ENCODE measurements around the gene GNAZ. TPM values are rescaled to one million over a fixed set of nuclear protein-coding genes. Genes with fewer than 3 reads are reported as not detected.

Gene GNAZ
- total and polyA plus RNA-seq, 7 donors = under 0.01 to 27.6 (median 22.8) TPM

DNA sequence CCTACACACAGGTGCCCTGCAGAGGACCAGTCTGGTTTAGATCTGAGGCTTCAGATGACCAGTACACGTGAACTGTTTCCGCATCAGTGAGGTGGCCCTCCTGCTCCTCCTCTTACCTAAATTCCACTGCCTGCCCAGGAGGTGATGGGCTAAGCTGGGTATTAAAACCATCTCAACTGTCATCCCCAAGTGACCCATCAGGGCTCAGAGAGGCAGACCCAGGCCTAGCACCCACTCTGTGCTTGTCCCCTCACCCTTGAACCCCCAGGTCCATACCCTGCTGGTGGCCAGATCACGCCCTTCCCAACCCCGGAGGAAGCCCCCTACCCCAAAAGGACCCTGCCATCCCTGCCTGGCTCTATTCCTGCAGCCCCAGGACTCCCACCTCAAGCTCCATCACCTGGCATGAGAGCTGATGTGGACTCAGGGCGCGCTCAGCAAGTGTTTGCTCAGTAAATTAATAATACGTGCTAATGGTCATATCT, 50.1 kb downstream of the GNAZ start:
- peaks cover 0 to 7% (median 0%) of the 10 kb centered on the region in 4 donors for H3K36me3 ChIP-seq
- DNase-seq = no peak
- peaks cover 0 to 13% (median 0%) of the 10 kb centered on the region in 4 donors for H3K4me1 ChIP-seq
- H3K27me3 ChIP-seq = no peaks in the 10 kb centered on the region
- intact Hi-C loops (cut with DNase I) = no loop called here
- TF ChIP-seq EP300 (IDR thresholded peaks at IDR 0.05) = no peak
- TF ChIP-seq, protein P1, sequence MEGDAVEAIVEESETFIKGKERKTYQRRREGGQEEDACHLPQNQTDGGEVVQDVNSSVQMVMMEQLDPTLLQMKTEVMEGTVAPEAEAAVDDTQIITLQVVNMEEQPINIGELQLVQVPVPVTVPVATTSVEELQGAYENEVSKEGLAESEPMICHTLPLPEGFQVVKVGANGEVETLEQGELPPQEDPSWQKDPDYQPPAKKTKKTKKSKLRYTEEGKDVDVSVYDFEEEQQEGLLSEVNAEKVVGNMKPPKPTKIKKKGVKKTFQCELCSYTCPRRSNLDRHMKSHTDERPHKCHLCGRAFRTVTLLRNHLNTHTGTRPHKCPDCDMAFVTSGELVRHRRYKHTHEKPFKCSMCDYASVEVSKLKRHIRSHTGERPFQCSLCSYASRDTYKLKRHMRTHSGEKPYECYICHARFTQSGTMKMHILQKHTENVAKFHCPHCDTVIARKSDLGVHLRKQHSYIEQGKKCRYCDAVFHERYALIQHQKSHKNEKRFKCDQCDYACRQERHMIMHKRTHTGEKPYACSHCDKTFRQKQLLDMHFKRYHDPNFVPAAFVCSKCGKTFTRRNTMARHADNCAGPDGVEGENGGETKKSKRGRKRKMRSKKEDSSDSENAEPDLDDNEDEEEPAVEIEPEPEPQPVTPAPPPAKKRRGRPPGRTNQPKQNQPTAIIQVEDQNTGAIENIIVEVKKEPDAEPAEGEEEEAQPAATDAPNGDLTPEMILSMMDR (IDR thresholded peaks at IDR 0.05) = no peak
- no peak for TF ChIP-seq POLR2A (IDR thresholded peaks at IDR 0.05)
- TF ChIP-seq POLR2AphosphoS5 (IDR thresholded peaks at IDR 0.05) = no peak
- no peak overlapping the region for H3K4me3 ChIP-seq
- H3K27ac ChIP-seq = no peak overlapping the region
- H3K9me3 ChIP-seq = no peaks in the 10 kb centered on the region
- 93 to 97% methylated on average over 7 of the region's 7 CpGs for WGBS, 2 donors

DNA sequence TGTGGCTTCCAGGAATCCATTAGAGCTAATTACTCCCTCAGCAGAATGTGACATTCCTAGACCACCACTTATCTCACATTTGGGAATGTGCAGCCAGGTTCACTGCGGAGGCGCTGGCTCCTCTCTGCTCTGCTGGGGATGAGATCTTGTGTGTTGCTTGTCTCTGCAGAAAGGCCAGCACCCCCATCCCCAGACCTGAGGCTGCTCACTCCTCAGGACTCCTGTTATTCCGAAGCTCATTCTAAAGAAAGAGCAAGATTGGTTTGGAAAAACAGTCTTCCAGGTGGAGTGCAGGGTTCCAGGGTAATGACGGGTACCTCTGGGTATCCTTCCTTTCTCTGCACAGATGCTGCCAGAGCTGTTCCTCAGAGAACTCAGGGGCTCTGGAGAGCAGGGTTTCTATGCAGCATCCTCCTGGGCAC, 50.7 kb downstream of the GNAZ start:
- TF ChIP-seq EP300 (IDR thresholded peaks at IDR 0.05) = no peak
- TF ChIP-seq, protein P1 (IDR thresholded peaks at IDR 0.05) = no peak
- TF ChIP-seq POLR2A (IDR thresholded peaks at IDR 0.05) = no peak
- no peak for TF ChIP-seq POLR2AphosphoS5 (IDR thresholded peaks at IDR 0.05)
- Histone ChIP-seq H3K4me1 (peaks cover 0 to 13% (median 0%) of the 10 kb centered on the region in 4 donors), H3K36me3 (peaks cover 0 to 7% (median 0%) of the 10 kb centered on the region in 4 donors), H3K9me3 (no peaks in the 10 kb centered on the region), H3K27ac (no peak overlapping the region), H3K27me3 (no peaks in the 10 kb centered on the region), H3K4me3 (no peak overlapping the region)
- 91 to 93% methylated on average over 4 of the region's 4 CpGs for WGBS, 2 donors
- intact Hi-C loops (cut with DNase I) = no loop called here
- DNase-seq = no peak

DNA sequence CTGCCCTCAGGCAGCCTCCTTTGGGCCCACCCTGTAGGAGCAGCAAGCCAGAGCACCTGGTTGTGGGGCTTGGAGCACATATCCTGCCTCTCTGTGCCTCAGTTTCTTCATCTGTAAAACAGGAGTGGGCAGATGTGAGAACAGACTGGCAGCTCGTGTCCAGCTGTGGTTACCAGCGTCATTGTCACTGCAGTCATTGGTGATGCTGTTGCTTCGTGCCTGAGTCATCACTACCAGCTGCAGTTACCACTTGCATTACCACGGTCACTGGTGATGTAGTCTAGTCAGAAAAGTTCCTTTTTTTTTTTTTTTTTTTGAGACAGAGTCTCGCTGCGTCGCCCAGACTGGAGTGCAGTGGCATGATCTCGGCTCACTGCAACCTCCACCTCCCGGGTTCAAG, 51.1 kb downstream of the GNAZ start:
- 85 to 86% methylated on average over 9 of the region's 9 CpGs for WGBS, 2 donors
- peaks cover 0 to 13% (median 0%) of the 10 kb centered on the region in 4 donors for H3K4me1 ChIP-seq
- H3K27me3 ChIP-seq = no peaks in the 10 kb centered on the region
- DNase-seq = no peak
- intact Hi-C loops (cut with DNase I) = no loop called here
- TF ChIP-seq POLR2A (IDR thresholded peaks at IDR 0.05) (no peak), EP300 (IDR thresholded peaks at IDR 0.05) (no peak), POLR2AphosphoS5 (IDR thresholded peaks at IDR 0.05) (no peak)
- TF ChIP-seq, protein P1 (IDR thresholded peaks at IDR 0.05) = no peak
- peaks cover 0 to 7% (median 0%) of the 10 kb centered on the region in 4 donors for H3K36me3 ChIP-seq
- H3K4me3 ChIP-seq = no peak overlapping the region
- H3K9me3 ChIP-seq = no peaks in the 10 kb centered on the region
- no peak overlapping the region for H3K27ac ChIP-seq

DNA sequence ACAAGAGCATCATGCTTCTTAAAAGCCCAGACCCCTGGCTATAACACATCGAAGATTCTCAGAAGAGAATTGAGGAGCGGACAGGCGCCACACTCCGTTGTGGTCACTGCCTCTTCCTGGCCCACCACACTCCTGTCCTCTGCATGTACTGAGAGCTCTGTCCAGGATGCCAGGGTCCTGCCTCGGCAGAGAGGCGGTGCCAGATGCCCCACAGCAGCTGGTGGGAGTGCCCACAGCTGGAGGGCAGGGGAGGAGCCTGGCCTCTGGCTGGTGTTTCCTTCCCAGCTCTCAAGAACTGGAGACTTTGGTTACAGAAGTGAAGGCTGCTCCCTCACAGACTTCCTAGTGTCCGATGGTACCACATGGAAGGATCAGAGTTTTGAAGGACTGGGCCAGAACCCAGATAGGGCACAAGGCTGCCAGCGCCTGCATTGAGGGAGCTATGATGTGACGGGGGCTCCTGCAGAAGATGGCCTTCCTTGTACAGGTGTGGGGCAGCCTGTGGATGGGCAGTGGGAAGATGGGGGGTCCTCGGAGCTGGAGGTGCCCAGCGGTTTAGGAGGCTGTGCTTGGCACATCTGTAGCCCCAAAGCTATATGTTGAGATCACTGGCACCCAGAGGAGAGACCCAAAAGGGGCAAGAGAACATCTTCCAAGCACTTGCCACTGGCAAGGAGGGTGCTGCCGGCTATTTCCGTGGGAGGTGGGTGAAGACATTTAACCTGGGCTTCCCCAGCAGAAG, 52.1 kb downstream of the GNAZ start:
- DNase-seq = no peak
- H3K4me1 ChIP-seq = peaks cover 0 to 13% (median 0%) of the 10 kb centered on the region in 4 donors
- intact Hi-C loops (cut with DNase I) = no loop called here
- H3K27ac ChIP-seq = no peak overlapping the region
- no peaks in the 10 kb centered on the region for H3K27me3 ChIP-seq
- no peak overlapping the region for H3K4me3 ChIP-seq
- H3K9me3 ChIP-seq = no peaks in the 10 kb centered on the region
- 78 to 84% methylated on average over 13 of the region's 13 CpGs for WGBS, 2 donors
- TF ChIP-seq POLR2AphosphoS5 (IDR thresholded peaks at IDR 0.05) (no peak), POLR2A (IDR thresholded peaks at IDR 0.05) (no peak), EP300 (IDR thresholded peaks at IDR 0.05) (no peak)
- TF ChIP-seq, protein P1 (IDR thresholded peaks at IDR 0.05) = no peak
- H3K36me3 ChIP-seq = peaks cover 0 to 7% (median 0%) of the 10 kb centered on the region in 4 donors
